Activated gamma-delta T cell treated with anti-CD3 and anti-CD28 coated beads, Interleukin-2, amount 50 U/mL, for 16 hours (primary cell): ENCODE data around the gene JPH2.

Experiments used
- DNase-seq: peaks from one replicate; pipeline ENCODE4 v3.0.0-alpha.2; 2020; ENCODE audit warnings: low read depth

The JPH2 gene

GRCh38 chr20:44099832-44100231 lies 87.2 kb downstream of the JPH2 start:
- no peak for DNase-seq

- DNase-seq: no peak
Measured at GRCh38 chr20:44098657-44099056, 88.3 kb downstream of the JPH2 start.

DNA sequence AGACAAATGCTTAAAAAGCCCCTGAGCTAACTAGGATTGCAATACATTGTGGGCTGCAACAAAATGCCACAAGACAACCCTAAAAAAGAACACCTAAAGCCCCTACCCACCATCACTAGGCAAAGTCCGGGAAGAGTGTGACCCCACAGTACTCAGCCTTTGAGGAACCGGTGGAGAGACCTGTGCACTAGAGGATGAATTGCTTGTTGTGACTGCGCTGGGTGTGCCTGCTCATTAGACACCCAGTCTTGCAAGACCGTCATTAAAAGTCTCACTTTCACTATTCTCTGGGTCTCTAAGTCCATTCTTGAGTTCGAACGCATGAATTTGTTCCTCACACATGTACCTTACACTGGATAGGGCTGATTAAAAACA lies 88.7 kb downstream of the JPH2 start:
- no peak for DNase-seq

DNA sequence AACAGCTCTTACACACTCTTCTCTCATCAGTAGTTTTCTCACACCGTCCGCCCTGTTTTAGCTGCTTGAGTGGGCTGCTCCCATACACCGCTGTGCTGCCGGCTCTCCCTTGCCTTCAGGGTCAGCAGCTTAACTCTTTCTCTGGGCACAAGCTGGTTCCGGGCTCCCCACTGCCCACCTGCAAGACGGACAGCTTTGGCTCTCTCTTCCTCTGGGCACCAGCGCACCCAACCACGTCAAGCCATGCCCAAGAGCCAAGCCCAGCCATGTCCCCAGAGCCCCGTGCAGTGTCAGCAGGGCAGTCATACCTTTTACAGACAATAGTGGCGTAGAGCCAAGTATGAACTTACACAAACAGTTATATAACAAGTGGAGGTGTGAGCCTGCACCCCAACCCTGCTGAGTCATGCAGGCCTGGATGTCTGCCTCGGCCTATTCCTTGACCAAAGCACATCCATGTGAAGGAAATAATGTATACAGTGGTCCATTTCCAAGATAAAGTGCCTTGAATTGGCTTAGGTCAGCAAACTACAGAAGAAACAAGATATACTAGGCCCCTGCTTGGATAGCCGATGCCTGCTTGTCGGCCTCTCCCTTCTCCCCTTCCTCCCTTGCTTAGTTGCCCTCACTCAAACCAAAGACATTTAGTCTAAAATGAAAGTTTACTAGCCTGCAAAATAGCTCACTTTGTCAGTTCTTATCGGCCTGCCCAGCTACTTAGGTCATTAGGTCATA lies 89.3 kb downstream of the JPH2 start:
- no peak for DNase-seq

DNA sequence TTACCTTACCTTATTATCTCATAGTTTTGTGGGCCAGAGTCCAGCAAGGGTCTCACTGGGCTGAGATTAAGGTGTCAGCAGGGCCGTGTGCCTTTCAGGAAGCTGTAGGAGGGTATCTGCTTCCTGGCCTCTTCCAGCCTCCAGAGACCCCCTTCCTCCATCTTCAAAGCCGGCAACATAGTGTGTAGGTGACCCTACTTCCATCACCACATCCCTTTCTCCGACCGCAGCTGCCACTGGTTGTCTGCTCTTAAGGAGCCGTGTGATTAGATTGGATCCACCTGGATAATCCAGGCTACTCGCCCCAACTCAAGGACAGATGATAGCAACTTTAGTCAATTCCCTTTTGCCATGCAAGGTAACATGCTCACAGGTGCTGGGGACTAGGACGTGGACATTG lies 91.2 kb downstream of the JPH2 start:
- DNase-seq: no peak

DNA sequence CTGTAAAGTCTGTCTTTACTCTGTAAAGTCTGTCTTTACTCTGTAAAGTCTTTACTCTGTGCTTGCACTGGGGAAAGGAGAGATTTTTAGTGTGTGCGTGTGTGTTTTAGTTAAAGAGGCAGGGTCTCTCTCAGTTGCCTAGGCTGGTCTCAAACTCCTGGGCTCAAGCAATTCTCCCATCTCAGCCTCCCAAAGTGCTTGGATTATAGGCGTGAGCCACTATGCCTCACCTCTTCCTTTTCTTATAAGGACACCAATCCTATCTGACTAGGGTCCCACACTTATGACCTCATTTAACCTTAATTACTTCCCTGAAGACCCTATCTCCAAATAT lies 93.8 kb downstream of the JPH2 start:
- DNase-seq: no peak

GRCh38 chr20:44092551-44093248 lies 94.3 kb downstream of the JPH2 start:
- no peak for DNase-seq

DNA sequence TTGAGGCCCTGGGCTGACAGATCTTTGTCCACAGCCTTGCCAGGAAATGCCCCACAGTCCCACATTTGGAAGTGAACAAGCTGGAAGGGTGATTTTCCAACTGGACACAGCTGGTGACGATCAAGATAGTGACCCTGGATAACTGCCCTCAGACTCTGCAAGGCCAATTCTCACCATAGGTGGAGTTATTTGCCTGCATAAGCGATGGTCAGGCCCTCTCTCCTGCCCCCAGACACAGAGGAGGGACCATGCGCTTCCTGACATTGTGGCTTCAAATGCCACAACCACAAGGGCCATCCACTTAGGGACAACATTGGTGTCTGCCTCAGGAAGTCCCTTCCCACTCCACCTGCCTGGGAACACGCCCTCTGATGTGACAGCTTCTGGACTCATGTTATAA lies 96.0 kb downstream of the JPH2 start:
- DNase-seq: no peak

DNA sequence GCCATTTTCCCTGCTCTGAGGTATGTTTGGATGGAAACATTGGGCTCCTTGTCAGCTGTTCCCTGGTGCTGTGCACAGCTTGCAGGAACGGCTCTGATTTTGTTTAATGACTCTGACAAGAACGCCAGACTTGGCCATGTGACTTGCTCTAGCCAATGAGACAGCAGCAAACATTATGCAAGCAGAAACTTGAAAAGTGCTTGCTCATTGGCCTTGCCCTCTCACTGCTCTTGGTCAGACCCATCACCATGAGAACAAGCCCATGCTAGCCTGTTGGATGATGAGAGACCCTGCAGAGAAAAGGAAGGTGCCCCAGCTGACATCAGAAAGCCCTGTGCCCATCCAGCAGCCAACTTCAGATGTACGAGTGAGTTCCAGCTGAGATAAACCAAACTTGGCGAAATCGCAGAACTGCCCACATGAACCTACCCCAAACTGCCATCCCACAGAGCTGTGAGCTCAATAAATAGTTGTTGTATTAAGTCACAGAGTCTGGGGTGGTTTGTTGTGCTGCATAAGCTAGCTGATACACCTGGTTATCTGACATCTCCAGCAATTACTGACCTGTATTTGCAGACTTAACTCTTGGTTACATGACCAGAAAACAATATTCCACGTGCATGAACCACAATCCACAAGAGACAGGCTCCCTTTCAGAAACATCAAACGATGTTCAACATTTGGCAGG lies 96.9 kb downstream of the JPH2 start:
- no peak for DNase-seq

DNA sequence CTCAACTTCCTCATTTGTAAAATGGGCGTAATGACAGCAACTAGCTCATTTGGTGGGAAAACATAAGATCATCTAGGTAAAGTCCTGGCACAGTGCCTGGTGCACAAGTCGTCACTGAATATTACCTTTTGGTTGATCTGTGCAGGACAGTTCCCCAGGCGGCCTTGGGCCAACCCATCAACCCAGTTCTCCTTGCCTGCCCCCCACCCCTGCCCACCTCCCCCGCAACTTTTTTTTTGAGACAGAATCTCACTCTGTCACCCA lies 99.2 kb downstream of the JPH2 start:
- DNase-seq: no peak

DNA sequence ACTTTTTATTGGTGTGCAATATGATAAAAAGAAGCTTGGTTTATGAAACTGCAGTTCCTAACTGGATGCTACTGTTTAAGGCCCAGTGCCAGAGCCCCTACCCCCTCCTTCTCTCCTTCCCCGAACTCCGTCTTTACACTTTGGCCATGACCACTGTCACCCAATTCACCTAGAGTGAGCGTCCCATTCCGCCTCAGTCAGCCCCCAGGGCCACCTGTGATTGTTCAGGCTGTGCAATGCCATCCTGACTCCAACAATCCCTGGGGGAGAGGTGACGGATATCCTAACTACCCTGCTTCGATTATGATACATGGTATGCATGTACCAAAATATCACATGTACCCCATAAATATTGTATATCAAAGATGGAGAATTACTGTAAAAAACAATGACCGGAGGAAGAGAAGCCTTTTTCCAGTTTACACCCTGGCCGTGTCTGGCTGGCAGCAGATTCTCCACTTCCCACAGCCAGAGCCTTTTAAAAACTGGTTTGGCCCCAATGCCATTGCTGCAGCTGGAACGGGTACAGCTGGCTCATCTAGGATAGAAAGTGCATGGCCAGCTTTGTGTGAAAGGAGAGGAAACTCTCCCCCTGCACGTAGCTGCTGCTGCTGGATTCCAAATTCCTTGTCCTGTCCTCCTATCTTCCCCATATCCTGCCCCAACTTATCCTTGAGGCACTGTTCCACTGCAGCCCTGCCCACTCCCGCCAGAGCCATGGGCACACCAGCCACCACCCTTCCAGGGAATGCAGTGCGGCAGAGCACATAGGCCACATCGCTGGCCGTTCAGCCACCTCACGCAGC lies 99.7 kb downstream of the JPH2 start:
- no peak for DNase-seq

DNA sequence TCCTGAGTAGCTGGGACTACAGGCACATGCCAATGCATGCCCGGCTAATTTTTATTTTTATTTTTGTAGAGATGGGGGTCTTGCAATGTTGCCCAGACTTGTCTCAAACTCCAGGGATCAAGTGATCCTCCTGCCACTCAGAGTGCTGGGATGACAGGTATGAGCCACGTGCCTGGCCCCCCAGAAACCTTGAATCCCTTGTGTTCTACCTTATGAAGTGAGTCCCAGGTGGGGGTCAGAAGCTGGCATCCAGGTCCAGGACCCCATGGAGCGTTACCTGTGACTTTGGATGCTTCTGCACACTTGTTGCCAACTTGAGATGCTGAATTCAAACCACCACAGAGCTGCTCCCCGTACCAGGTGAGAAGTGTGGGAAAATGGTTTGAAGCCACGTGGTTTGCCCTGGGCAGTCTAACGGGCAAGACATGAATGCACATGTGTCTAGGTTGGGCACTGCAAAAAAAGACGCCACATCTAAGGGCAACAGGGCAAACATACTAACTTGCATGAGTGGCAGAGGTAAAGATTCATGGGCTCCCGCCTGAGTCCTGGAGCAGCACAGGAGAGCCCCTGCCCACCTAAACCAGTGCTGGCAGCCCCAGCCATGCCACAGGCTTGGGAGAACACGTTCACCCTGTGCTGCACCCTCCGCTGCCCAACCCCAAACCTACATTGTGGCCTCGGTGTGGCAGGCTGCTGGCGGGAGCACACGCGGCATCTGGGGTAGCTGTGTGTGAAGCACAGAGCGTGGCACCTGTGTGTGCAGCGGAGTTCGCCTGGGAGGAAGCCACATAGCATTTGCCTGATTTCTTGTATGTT lies 101.2 kb downstream of the JPH2 start:
- DNase-seq: no peak

GRCh38 chr20:44084891-44085290 lies 102.1 kb downstream of the JPH2 start:
- no peak for DNase-seq

DNA sequence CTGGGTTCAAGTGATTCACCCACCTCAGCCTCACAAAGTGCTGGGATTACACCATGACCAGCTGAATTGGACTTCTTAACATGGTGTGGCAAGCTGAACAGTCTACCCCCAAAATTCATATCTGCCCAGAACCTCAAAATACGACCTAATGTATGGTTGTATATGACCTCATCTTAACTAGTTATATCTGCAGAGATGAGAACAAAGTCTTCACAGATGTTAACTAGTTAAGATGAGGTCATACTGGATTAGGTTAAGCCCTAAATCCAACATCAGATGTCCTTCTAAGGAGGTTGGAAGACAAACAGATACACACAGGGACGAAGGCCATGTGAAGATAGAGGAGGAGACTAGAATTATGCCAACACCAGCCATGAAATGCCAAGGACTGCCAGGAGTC lies 102.5 kb downstream of the JPH2 start:
- DNase-seq: no peak

DNA sequence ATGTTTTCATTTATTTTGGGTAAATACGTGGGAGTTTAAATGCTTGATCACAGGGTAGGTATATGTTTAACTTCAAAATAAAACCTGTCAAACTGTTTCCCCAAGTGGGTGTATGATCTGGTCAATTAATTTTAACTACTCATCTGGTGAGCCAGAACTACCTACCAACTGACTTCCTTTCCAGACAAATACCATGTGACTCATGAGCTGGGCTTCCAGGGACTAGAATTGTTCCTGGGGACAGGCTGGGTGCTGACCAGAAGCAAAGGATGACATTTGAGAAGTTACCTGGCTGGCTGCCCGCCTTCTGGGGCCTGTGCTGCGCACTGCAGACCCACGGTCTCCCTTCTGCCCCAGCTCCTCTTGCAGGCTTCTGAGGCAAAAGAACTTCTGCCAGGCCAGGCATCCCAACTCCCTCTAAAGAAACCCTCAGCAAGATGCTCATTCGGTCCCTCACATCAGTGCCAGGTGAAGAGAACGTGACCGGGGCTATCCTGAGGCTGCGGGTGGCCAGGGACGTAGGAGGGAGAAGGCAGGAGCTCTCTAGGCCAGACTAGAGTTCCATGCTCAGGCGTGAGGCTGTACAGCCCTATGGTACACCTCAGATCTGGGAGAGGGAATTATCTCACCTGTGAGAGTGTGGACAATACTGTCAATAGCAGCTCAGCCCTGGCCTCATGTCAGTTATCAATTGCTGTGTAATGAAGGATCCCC lies 103.6 kb downstream of the JPH2 start:
- no peak for DNase-seq

DNA sequence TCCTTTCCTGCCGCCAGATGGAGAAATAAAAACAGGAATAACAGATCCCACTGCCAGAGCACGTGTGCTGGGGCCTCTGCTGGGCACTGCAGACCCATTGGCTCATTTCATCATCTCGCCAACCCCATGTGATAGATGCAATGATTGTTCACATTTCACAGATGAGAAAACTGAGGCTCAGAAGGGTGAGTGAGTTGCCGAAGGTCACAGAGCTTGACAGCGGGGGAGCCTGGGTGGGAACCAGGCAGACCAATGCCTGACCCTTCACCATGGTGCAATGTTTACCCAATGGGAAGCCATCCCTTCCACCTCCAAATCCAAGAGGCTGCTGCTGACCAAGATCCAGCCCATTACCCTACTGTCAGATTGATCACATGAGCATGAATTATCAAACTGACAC lies 105.1 kb downstream of the JPH2 start:
- DNase-seq: no peak

GRCh38 chr20:44081476-44081875 lies 105.5 kb downstream of the JPH2 start:
- no peak for DNase-seq

- peak; percentile 71 for DNase-seq
Measured at GRCh38 chr20:44080646-44081267, 106.2 kb downstream of the JPH2 start.

DNA sequence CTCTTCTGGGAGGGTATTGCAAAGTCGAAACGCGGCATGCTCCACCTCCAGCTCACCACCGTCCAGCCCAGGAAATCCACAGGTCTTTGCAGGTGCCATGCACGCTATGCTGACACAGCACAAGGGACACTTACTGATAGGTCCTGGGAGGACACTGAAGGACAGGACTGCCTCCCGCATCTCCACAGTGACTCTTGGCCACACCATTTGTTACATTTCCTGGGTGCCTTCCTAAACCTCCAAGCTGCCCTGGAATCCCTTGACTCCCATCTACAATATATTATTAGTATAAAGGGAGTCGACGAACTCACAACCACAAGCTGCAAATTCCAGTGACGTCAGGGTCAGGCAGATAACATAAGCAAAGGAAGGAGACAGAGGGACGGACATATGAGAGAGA lies 106.9 kb downstream of the JPH2 start:
- DNase-seq: no peak

GRCh38 chr20:44079291-44079690 lies 107.7 kb downstream of the JPH2 start:
- no peak for DNase-seq

DNA sequence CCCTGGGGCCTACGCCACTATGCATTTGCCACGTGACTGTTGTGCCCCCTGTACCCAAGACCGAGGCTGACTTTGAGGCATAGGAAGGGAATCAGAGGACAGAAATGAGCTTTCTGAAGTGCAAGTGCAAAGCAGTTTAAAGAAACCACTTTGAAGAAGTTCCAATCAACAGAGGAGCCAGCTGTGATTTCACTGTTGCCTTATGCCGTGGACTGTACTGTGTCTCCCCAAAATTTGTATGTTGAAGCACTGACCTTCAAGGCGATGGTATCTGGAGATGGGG lies 111.1 kb downstream of the JPH2 start:
- no peak for DNase-seq
